Spleen (tissue), 11 donors: ENCODE data around the gene SEMA4G. TPM values are rescaled to one million over a fixed set of nuclear protein-coding genes. Genes with fewer than 3 reads are reported as not detected.

Experiments used
- DNase-seq: peaks from one replicate; pipeline ENCODE4 v3.0.0-alpha.2; 2020
- H3K27ac ChIP-seq, 8 donors: fragments of 200-600 bp; sonication (generic) in 7 of 8; 1 replicate in 4 of 8; 2 replicates in 4 of 8; pipeline versions ENCODE4 v1.5.0 to v1.8.0; 2016 to 2021; ENCODE audit warnings: inconsistent platforms in 4 of 8, mild to moderate bottlenecking in 4 of 8, moderate library complexity in 1 of 8
- H3K27me3 ChIP-seq, 7 donors: fragments of 200-600 bp; sonication (generic) in 6 of 7; replicated peaks in 1 of 7; 1 replicate in 4 of 7; 2 replicates in 3 of 7; pipeline versions ENCODE4 v1.5.0 to v1.8.0; 2016 to 2021; ENCODE audit warnings: inconsistent platforms in 3 of 7, mild to moderate bottlenecking in 1 of 7
- H3K36me3 ChIP-seq, 6 donors: fragments of 200-600 bp; sonication (generic) in 5 of 6; 1 replicate in 4 of 6; 2 replicates in 2 of 6; pipeline versions ENCODE4 v1.5.0 to v1.8.0; 2016 to 2021; ENCODE audit warnings: inconsistent platforms in 2 of 6
- H3K4me1 ChIP-seq, 6 donors: fragments of 200-600 bp; sonication (generic) in 5 of 6; 1 replicate in 3 of 6; 2 replicates in 3 of 6; pipeline versions ENCODE4 v1.5.0 to v1.8.0; 2016 to 2021; ENCODE audit warnings: inconsistent platforms in 3 of 6
- H3K4me3 ChIP-seq, 8 donors: fragments of 200-600 bp; sonication (generic) in 7 of 8; 1 replicate in 4 of 8; 2 replicates in 4 of 8; pipeline versions ENCODE4 v1.5.0 to v1.8.0; 2016 to 2021; ENCODE audit warnings: inconsistent platforms in 4 of 8, mild to moderate bottlenecking in 4 of 8, moderate library complexity in 2 of 8
- H3K9me3 ChIP-seq, 8 donors: fragments of 200-600 bp; sonication (generic) in 7 of 8; 1 replicate in 4 of 8; 2 replicates in 4 of 8; pipeline versions ENCODE4 v1.5.0 to v1.8.0; 2016 to 2021; ENCODE audit warnings: inconsistent platforms in 4 of 8
- CTCF ChIP-seq, 11 experiments: fragments of 200-600 bp in 7 of 11; fragments of 450-650 bp in 4 of 11; sonication (generic) in 4 of 11; IDR thresholded peaks in 8 of 11; conservative IDR thresholded peaks in 3 of 11; 1 replicate in 7 of 11; 2 replicates in 4 of 11; pipeline versions ENCODE4 v1.4.0 to v1.8.0; 2016 to 2021; ENCODE audit warnings: antibody characterized with exemption in 11 of 11, inconsistent platforms in 4 of 11, mild to moderate bottlenecking in 1 of 11
- POLR2A ChIP-seq, 3 donors: fragments of 450-650 bp; IDR thresholded peaks; one replicate each; pipeline ENCODE4 v1.5.1; 2017; ENCODE audit warnings: antibody characterized with exemption in 3 of 3, mild to moderate bottlenecking in 1 of 3
- POLR2AphosphoS5 ChIP-seq, 3 donors: sonication (generic); formaldehyde crosslinking; IDR thresholded peaks; one replicate each; pipeline ENCODE4 v1.5.1; 2017; ENCODE audit warnings: antibody characterized with exemption in 3 of 3
- WGBS, 5 donors: extraction: QIAGEN DNeasy Blood & Tissue Kit in 3 of 5; methylation state at CpG; one replicate each; pipeline versions ENCODE4 v1.1.5 to v1.1.7; 2013 to 2018; 5-methylcytosine and 5-hydroxymethylcytosine counted together
- intact Hi-C: fragments of 100-400 bp; cut with DNase I; formaldehyde crosslinking; loops from one replicate; pipeline ENCODE4 v1.15.0; 2023; ENCODE audit warnings: low total_unique reads
- polyA plus RNA-seq, 3 donors: library from polyadenylated mRNA; stranded (reverse); fragments of 200-250 nt; gene quantifications; one replicate each; pipeline ENCODE4 v1.2.1, GENCODE V29; 2013
- total RNA-seq, 7 donors: library from RNA; depleted of rRNA in 3 of 7; stranded (reverse); fragments of >200 nt in 3 of 7; fragmentation: NEBNext Ultra II Directional in 4 of 7; extraction: Animal tissue kit (Norgen Biotek cat#: 25700) in 4 of 7; gene quantifications; one replicate each; pipeline versions ENCODE4 v1.1.0 to v1.2.1, GENCODE V29; 2016 to 2021
- donor health status: healthy with polysubstance abuse.
- donor health status: DM: no; HTN: no; CAD: no; lungs with moderate emphysema.
- donor health status: DM: no; HTN: no; CAD: no.
- donor health status: Bipolar disorder and iron deficiency.
- donor health status: healthy.
- donor health status: DM: no; HTN: no; CAD: no.
- donor health status: DM: yes; HTN: yes; CAD: no.

The SEMA4G gene
- total and polyA plus RNA-seq, 10 donors: 0.46 to 2.8 (median 0.95) TPM

- no peak for TF ChIP-seq POLR2A (IDR thresholded peaks at IDR 0.05)
- TF ChIP-seq CTCF (IDR thresholded peaks at IDR 0.05 in 8 of 11, conservative IDR thresholded peaks at IDR 0.05 in 3 of 11): peak in 1 of 11 experiments; percentile 7
- TF ChIP-seq POLR2AphosphoS5 (IDR thresholded peaks at IDR 0.05): peak in 2 of 3 donors; percentile 3 to 54
- intact Hi-C loops: no loop called here
- 4 to 8% (median 5%) methylated on average over 23 to 46 of the region's 46 CpGs for WGBS, 5 donors
- Histone ChIP-seq H3K27me3 (no peaks in the 10 kb centered on the region), H3K27ac (peak overlapping the region; percentile 93 to 99 (median 98)), H3K4me1 (peaks cover 17 to 56% (median 45%) of the 10 kb centered on the region in 6 donors), H3K36me3 (peaks cover 0 to 28% (median 14%) of the 10 kb centered on the region in 6 donors), H3K9me3 (no peaks in the 10 kb centered on the region), H3K4me3 (peak overlapping the region; percentile 64 to 91 (median 80))
- DNase-seq: peak; percentile 91
These were observed 27.5 kb downstream of the SEMA4G start for GRCh38 chr10:100996678-100997359.

- intact Hi-C loops: no loop called here
- Histone ChIP-seq H3K27me3 (no peaks in the 10 kb centered on the region), H3K36me3 (peaks cover 0 to 24% (median 13%) of the 10 kb centered on the region in 6 donors), H3K27ac (peak overlapping the region; percentile 93 to 99 (median 98)), H3K4me1 (peaks cover 17 to 63% (median 52%) of the 10 kb centered on the region in 6 donors), H3K9me3 (no peaks in the 10 kb centered on the region), H3K4me3 (peak overlapping the region; percentile 64 to 91 (median 80))
- TF ChIP-seq POLR2AphosphoS5 (IDR thresholded peaks at IDR 0.05) (peak; percentile 67 to 76 (median 74)), CTCF (IDR thresholded peaks at IDR 0.05 in 8 of 11, conservative IDR thresholded peaks at IDR 0.05 in 3 of 11) (peak; percentile 69 to 93 (median 87)), POLR2A (IDR thresholded peaks at IDR 0.05) (no peak)
- 0 to 1% (median 1%) methylated on average over 31 to 66 of the region's 66 CpGs for WGBS, 5 donors
- peak; percentile 95 for DNase-seq
These were observed 28.3 kb downstream of the SEMA4G start for GRCh38 chr10:100997360-100998182.

DNA sequence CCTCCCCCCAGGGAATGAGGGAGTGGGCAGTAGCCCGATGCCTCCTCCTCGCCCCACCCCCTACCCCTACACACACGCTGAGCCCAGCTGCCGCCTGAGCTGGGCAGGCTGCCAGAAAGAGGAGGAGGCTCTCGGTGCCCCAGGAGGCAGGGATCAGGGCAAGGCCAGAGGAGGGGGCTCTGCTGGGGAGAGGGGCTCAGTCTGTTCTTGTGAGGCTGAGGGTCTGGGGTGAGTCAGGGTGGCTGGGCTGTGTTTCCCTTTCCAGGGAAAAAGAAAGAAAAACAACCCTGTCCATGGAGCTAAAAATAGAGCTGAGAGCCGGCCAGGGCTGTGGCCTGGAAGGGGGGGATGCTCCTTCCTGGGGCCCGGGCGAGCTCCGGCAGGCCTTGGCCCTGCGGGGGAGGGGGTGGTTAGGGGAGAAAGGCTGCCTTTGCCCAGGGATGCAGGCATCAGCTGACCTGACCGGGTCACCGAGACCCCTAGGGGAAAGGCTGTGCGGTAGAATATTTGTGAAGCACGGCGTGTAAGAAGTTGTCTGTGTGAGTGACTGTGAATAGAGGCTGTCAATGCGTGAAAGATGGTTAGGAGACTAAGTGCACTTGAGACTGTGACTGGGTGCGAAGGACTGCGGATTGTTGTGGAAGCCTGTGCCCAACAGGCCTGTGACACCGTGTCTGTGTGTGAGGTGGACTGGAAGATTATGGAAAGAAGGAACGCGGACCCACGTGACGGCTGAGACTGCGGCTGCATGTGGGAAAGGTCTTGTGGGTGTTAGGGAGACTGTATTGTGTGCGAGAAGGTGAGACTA is 29.1 kb downstream of the SEMA4G start:
- H3K27me3 ChIP-seq: no peaks in the 10 kb centered on the region

More for the DNA sequence above, 29.1 kb downstream of the SEMA4G start:
- 3 to 8% (median 4%) methylated on average over 25 of the region's 25 CpGs for WGBS, 5 donors
- H3K9me3 ChIP-seq: no peaks in the 10 kb centered on the region
- peak; percentile 92 for DNase-seq
- peaks cover 0 to 24% (median 7%) of the 10 kb centered on the region in 6 donors for H3K36me3 ChIP-seq
- H3K4me1 ChIP-seq: peaks cover 17 to 72% (median 57%) of the 10 kb centered on the region in 6 donors
- peak overlapping the region; percentile 93 to 99 (median 98) for H3K27ac ChIP-seq
- TF ChIP-seq POLR2AphosphoS5 (IDR thresholded peaks at IDR 0.05) (peak; percentile 45 to 55 (median 52)), CTCF (IDR thresholded peaks at IDR 0.05 in 8 of 11, conservative IDR thresholded peaks at IDR 0.05 in 3 of 11) (no peak)
- intact Hi-C loops: no loop called here
- peak overlapping the region; percentile 64 to 91 (median 80) for H3K4me3 ChIP-seq
